COR-L47 (cell line): ENCODE results near the gene IMPDH2.

Source experiments
- DNase-seq: peaks from one replicate; lab custom pipeline; 2025; lab: John Stamatoyannopoulos, UW

Gene IMPDH2

GRCh38 chr3:49005998-49006397 is 23.2 kb downstream of the IMPDH2 start:
- DNase-seq: no peak

- no peak for DNase-seq
These were observed 23.9 kb downstream of the IMPDH2 start for GRCh38 chr3:49005303-49005680.

GRCh38 chr3:49004352-49005302 is 24.6 kb downstream of the IMPDH2 start:
- no peak for DNase-seq

- no peak for DNase-seq
These were observed 28.0 kb downstream of the IMPDH2 start for GRCh38 chr3:49001155-49001554.

- peak; percentile 46 for DNase-seq
These were observed 29.9 kb downstream of the IMPDH2 start for GRCh38 chr3:48999085-48999858.

GRCh38 chr3:48997714-48998637 is 31.2 kb downstream of the IMPDH2 start:
- DNase-seq: peak; percentile 54

GRCh38 chr3:48997102-48997635 is 32.0 kb downstream of the IMPDH2 start:
- no peak for DNase-seq

- no peak for DNase-seq
These were observed 32.6 kb downstream of the IMPDH2 start for GRCh38 chr3:48996640-48997039.

GRCh38 chr3:48993834-48994233 is 35.4 kb downstream of the IMPDH2 start:
- no peak for DNase-seq

GRCh38 chr3:48991851-48992545 is 37.2 kb downstream of the IMPDH2 start:
- DNase-seq: no peak

GRCh38 chr3:48990636-48991469 is 38.3 kb downstream of the IMPDH2 start:
- no peak for DNase-seq

GRCh38 chr3:48989796-48990635 is 39.2 kb downstream of the IMPDH2 start, which contains the start of gene P4HTM:
Gene P4HTM, plus strand, starts transcription at chr3:48990241. Its CDS starts 16 bp downstream, at chr3:48990257.
- peak; percentile 50 for DNase-seq

GRCh38 chr3:48989126-48989795 is 39.9 kb downstream of the IMPDH2 start:
- DNase-seq: peak; percentile 49

- no peak for DNase-seq
These were observed 43.3 kb downstream of the IMPDH2 start for GRCh38 chr3:48985831-48986376.

- DNase-seq: no peak
These were observed 44.5 kb downstream of the IMPDH2 start for GRCh38 chr3:48984663-48985062.

- DNase-seq: no peak
These were observed 46.1 kb downstream of the IMPDH2 start for GRCh38 chr3:48983096-48983495.

- no peak for DNase-seq
These were observed 46.5 kb downstream of the IMPDH2 start for GRCh38 chr3:48982686-48983085.

GRCh38 chr3:48982016-48982415 is 47.2 kb downstream of the IMPDH2 start:
- no peak for DNase-seq
